22Rv1 (cell line): ENCODE data around the gene ABCC5.

ENCODE experiments used
- CTCF ChIP-seq: fragments of 450-650 bp; IDR thresholded peaks from 2 replicates; pipeline ENCODE4 v1.5.1; 2017; ENCODE audit warnings: mild to moderate bottlenecking
- ZFX ChIP-seq: fragments of 450-650 bp; IDR thresholded peaks from 2 replicates; pipeline ENCODE4 v1.6.1; 2017; ENCODE audit warnings: antibody characterized with exemption, borderline replicate concordance

GRCh38 chr3:183937601-183938286 is 79.9 kb downstream of the ABCC5 start:
- no peak for TF ChIP-seq CTCF
- TF ChIP-seq ZFX = no peak
